Measurements from ENCODE around the gene RASGEF1B.

The RASGEF1B gene

DNA sequence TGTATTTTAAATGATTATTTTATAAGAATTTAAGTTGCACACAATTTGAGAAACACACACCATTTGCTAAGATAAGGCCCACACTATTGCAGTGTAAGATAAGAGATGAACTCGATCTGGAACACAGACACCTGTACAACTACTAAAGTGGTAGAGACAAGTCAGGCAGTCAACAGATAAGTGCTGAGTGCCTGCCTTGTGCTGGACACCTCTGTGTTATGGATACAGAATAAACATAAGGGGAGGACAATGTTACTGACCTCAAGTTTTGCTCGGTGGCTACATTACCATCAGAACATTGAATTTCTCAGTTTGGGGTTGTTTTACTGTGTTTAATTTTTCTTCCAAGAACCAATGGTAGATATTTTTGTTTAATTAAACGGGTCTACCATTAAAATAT lies 74.1 kb downstream of the RASGEF1B start:
- DNase-seq (ENCODE audit: low spot score), result no peak

DNA sequence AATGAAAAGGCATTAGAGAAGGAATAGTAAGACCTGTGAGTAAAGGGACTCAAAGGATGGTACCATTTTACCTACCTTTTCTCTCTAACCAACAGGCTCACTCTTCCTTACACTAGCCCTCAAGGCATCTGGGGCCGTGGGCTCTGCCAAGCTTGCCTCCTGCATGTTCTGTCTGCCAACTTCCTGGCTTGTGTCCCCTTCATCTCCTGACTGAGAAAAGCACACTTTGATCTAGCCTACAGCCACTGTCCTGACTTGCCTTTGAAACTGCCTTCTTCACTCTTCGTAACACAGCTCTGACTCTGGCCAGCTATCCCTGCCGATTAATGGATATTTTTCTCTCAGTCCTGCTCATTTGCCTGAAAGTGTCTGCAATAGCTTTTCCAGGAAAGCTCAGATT lies 76.5 kb downstream of the RASGEF1B start:
- DNase-seq (ENCODE audit: low spot score), result no peak

DNA sequence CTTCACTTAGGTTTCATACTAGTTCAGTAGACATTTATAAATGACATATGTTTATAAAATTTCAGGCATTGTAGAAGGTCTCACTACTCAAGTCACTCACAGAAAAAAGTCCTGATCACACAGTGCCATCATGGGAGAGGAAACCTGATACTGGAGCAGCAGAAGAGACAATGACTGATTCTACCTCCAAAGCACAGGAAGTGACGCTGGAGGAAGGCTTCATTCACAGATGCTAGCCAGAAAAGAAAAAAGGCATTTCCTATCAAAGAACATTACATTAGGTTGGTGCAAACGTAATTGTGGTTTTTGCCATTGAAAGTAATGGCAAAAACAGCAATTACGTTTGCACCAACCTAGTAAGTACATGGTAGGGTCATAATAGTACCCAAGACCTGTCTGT lies 79.5 kb downstream of the RASGEF1B start:
- no peak for DNase-seq (ENCODE audit: low spot score)

DNA sequence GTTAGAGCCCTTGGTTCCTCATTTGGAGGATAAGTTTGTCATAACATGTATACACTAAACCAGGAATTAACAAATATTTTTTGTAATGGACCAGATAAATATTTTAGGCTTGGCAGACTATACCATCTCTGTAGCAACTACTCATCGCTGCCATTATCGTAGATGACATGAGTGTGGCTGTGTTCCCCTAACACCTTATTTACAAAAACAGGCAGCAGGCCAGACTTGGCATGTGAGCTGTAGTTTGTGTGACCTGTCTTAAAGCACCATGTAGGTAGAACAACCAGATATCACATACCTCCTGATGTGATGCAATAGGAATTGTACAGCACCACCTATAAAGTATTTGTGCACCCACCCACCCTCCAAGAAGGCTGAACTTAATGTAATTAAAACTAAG lies 82.0 kb downstream of the RASGEF1B start:
- no peak for DNase-seq (ENCODE audit: low spot score)

DNA sequence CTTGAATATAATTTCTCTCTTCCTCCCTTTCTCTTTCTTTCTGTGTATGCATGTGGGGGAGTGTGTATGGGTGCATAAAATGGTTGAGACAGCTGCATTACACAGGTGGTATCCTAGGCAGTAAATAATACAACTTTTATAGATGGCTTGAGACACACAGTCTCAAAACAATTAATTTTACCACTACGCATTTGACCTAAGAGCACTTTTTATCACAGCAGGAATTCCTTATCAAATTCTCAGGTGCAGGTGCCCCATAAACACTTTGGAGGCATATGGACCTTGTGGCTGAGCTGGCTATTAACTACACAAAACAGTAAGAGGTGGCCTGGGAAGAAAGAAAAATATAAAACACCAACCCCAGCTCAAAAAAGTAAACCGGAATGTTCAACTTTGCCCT lies 91.3 kb downstream of the RASGEF1B start:
- DNase-seq (ENCODE audit: low spot score), result no peak

DNA sequence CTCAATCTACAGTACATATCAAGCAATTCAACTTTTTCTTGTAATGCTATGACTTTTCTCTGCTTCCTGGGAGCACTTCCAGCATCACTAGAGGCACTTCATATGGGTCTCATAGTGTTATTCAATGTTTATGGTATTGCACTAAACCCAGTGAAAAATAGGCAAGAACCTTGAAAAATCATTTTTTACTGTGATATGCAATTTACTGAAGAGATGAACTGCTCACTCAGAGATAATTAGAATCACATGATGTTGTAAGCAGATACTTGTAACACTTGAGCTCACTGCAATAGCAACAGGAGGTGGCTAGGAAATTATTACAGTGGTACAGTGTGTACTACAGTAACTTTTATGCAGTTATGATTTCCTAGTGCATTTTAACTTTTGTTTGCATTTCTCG lies 93.3 kb downstream of the RASGEF1B start:
- no peak for DNase-seq (ENCODE audit: low spot score)

DNA sequence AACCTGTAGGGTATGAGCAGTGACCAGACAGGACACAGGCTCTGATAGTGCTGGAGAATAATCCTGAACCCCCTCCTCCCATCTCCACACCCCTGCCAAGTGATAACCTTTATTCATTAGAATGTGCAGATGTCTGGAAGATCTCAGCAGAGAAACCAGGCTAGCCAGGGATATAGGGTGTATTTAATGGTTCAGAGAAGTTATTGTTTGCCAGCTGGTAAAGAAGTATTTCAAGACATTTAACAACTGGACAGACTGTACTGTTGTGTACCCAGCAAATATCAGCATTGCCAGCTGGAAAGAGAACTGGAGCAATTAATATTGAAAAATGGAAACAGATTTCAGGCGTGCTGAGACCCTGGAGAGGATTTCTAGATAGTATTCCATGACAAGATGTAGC lies 94.5 kb downstream of the RASGEF1B start:
- no peak for DNase-seq (ENCODE audit: low spot score)

DNA sequence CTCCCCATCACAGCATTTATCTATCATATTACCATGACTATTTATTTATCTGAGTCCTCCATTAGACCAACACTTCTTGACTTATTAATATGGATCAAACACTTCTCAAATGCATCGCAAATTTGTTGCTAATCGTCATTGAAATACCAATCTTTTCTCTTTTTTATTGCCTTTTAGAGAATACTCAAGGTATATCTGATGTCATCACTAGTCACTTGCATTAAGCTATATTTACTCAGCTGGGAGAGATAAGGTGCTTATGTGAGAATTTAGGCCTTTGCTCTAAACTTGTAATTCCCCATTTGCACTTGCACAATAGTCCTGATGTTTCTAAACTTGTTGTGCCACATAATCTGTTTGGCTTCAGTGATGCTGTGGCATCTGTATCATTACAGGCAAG lies 95.0 kb downstream of the RASGEF1B start:
- DNase-seq (ENCODE audit: low spot score), result no peak
